Measurements from ENCODE around the gene GRIA3.
A peak's percentile ranks its signal among the peaks of the same experiment; 100 is the strongest.

GRIA3 gene

DNA sequence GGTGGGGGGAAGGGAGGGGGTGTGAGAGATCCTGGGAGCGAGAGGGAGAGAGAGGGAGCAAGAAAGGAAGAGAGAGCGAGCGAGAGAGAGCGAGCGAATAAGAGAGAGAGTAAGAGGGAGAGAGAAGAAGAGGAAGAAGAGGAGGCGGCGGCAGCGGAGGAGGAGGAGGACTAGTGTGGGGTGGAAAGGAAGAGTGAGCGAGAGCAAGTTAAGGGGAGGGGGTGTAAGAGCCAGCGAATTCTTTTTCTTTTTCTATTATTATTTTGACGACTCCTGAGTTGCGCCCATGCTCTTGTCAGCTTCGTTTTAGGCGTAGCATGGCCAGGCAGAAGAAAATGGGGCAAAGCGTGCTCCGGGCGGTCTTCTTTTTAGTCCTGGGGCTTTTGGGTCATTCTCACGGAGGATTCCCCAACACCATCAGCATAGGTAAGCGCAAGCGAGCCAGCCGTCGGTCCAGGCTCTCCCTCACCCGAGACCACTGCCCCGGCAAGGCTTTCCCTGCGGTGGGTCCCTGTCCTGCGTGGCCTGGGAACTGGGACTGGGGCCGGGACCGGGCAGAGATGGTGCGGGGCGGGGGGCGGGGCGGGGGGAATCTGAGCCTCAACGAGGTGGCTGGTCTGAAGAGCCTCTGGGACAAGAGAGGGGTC lies at the start of gene GRIA3:
GRIA3 (plus strand) TSS at position 60 of the 647 bp plus-strand sequence; CDS start at position 318, 258 bp downstream.
- peak; percentile 22 for DNase-seq

DNA sequence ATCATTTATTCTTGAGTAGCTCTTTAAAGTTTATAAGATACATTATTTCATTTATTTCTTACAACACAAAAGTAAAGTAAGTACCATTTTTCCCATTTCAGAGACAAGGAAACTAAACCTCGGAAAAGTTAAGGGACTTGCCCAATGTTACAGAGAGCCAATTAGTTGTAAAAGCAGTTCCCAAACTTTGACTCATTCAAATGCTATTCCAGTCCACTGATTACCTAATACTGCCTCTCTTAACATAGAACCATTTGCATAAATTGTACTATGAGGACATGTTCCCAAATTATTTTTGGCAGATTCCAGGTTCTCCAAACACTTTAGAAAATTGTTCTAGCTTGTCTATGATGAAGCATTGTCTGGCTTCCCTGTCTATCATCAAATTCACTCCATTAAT lies 45.6 kb upstream of the GRIA3 start:
- DNase-seq: no peak

DNA sequence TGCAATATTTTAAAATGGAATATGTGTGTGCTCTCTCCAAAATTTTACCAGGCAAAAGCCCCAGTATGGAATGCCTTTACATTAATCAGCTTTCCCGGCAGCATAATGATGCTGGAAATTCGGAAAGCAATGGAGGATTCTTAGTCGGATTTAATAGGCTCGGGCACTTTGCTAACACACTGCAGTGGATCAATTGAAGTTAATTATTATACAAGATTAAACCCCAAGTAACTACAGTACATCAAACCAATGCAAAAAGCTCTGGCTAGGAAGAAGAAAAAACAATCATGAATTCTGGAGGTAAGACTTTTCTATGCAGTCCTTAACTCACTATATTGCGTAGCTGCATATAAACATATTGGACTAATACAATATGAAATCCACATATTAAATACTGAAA lies 43.6 kb upstream of the GRIA3 start:
- no peak for DNase-seq

DNA sequence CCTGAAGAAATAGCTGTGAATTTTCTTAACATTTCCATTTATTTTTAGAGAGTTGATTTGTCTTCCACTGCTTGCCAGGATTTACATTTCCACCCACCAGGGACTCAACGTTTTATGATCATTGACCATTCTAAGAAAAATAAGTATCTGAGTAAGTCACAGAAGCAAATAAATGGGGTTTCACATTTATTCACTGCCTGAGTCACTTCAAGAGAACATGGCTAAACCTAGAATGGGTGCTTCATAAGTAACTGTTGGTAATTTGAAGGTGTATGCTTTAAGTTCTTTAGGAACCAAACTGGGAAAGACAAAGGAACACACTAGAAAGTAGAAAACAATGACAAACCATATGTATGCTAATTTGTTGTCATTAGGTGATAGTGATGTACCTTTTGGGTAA lies 43.2 kb upstream of the GRIA3 start:
- no peak for DNase-seq

DNA sequence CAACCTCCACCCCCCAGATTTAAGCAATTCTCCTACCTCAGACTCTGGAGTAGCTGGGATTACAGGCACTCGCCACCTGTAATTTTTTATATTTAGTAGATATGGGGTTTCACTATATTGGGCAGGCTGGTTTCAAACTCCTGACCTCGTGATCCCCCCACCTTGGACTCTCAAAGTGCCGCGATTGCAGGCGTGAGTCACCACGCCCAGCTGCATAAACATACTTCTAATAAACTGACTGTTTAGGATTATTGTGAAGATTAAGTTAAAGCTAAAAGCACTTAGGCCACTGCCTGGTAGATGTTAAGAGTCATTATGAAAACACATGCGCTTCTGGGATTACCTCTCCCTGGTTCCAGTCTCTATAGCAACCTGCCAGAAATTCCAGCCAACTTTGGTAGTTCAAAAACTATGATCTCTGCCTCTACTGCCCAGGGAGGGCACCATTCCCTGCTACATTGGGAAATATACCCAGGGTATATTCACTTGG lies 30.2 kb upstream of the GRIA3 start:
- no peak for DNase-seq

DNA sequence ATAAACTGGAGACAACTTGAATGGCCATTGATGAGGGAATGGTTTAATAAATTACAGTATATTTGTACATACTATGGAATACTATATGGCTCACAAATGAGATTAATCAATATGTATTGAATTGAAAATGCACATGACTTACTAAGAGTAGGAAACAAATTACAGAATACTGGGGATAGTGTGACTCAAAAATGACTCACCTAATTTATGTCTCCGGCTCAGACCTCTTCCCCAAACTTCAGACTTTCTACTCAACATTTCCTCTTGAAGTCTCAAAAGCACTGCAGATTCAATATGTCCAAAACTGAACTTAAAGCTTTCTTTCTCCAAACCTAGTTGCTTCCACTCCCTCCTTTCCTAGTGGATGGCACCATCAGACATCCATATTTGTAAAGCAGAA lies 28.8 kb upstream of the GRIA3 start:
- DNase-seq: no peak

DNA sequence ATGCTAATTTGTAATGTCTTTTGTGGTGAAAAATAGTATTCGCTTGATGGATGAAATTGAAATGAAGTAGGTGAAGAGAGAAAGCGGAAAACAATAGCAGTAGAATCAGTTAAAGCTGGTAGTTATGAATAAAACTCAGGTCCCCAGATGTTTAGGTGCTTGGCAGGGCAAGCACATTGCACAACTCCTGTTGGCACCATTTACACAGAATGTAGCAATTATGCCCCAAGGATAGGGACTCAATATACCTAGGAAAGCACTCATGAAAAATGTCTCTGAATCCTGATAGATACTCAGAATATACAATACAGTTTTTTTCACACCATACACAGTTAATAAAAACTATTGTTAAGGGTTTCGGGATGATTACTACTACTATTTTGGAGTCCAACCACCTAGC lies 26.5 kb upstream of the GRIA3 start:
- no peak for DNase-seq

DNA sequence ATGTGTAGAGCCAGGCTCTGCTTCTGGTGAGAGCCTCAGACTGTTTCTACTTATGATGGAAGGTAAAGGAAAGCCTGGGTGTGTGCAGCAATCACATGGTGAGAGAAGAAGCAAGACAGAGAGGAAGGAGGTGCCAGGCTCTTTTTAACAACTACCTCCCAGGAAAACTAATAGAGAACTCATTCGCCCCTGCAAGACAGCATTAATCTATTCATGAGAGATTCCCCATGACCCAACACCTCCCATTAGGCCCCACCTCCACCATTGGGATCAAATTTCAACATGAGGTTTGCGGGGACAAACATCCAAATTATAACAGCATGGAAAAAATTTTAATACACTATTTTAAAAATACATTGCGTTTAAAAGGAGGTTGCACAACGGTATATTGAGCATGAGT lies 24.7 kb upstream of the GRIA3 start:
- no peak for DNase-seq

DNA sequence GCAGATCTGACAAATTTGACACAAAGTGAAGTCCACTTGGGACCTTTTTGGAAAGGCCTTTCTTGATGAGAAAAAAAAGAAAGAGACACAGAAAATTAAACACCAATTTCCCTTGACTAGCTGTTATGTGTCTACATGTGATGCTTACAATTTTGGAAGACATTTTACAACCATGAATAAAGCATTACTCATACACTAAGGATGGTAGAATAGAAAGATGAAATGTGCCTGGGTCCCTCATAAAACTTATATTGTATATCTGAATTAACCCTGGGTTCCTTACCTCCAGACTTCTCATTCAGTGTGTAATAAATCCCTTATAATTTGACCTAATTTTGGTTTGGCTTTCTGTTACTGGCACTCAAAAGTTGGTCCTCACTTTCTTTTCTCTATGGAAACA lies 16.5 kb upstream of the GRIA3 start:
- no peak for DNase-seq

DNA sequence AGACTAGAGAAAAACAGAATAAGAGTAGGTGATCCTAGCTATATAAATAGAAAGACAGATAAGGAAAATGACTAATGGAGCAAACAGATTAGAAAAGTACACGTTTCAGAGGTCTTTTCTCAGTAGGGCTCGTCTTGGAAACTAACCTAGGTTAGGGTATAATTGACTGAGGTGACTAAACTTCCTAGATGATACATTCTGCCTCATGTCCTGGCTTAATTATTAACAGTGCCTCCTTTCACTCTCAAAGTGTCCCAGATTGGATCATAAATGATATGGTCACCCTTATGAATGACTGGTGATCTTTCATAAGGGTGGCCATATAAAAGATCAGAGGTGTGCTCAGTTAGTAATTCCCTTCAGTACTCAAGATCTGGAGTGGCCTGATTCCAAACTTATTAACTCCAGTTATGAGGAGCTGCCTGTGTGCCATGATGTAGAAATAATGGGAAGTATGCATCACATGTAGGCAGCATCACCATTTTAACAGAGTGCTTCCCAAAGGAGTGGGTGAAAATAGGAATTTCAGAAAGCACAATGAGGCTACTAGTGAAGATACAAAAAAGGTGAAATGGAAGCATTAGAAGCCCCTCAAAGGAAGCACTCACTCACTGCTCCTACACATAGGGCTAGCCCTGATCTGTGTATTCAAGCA lies 14.7 kb upstream of the GRIA3 start:
- no peak for DNase-seq

DNA sequence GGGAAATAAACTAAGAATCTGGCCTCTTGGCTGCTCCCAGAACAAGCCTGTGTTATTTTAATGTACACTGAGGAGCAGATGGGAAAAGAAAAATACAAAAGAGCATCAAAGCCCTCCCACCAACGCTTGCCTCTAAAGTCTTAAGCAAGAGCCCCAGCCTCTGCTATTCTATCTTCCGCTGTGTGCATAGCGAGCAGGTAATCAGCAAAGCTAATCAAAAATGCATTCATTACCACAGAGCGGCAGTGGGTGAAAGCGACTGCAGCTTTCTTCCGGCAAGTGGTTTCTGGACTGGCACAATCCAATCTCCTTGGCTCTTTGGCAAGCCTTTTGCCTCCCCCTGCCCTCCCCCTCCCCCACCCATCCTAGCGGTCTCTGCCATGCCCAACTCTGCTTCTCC lies 13.5 kb upstream of the GRIA3 start:
- no peak for DNase-seq

DNA sequence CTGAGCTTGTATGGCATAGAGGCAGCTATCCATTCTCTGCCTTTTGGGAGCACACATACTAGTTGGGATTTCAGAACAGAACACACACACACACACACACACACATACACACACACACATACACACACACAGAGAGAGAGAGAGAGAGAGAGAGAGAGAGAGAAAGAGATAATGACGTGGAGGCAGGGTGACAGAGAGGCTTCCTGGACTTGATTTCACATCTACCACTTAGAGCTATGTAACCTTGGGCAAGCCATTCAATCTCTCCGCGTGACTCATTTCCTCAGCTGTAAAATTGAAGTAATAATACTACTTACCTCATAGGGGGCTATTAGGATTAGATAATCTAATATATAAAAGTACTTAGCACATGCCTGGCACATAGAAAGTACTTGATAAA lies 12.3 kb upstream of the GRIA3 start:
- DNase-seq: no peak

DNA sequence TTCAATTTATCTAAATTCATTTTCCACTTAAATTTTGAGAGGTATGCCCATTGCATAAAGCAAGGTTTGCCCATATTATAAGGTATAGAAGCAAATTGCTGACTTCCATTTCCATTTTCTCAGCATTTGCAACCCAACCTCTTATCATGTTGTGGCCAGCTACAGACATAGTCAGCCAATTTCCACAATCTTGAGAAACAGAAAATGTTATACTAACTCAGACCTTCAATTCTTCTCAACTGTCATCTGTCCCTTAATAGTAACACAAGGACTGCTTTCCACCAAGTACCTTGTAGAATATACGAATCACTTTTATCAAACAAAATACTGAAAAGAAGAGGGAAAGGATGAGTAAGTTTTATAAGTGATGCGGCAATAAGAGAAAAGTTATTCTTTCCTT lies 11.2 kb upstream of the GRIA3 start:
- DNase-seq: no peak

DNA sequence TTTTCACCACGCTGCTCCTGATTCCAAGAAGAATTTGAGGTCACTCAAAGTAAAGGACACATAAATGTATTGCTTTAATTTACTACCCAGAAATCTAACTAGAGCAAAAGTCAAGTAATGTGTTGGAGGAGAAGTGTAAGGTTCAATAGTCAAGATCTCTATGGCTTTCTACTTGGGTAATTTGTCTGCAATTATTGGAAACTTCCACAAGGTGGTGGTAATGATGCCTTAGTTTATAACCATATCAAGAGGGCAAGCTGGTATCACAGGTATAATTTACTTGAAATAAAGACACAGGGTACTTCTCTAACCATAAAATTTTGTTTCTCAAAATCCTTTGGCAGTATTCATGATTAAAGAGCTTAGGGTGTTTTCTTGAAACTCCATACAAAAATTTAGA lies 10.2 kb upstream of the GRIA3 start:
- no peak for DNase-seq

DNA sequence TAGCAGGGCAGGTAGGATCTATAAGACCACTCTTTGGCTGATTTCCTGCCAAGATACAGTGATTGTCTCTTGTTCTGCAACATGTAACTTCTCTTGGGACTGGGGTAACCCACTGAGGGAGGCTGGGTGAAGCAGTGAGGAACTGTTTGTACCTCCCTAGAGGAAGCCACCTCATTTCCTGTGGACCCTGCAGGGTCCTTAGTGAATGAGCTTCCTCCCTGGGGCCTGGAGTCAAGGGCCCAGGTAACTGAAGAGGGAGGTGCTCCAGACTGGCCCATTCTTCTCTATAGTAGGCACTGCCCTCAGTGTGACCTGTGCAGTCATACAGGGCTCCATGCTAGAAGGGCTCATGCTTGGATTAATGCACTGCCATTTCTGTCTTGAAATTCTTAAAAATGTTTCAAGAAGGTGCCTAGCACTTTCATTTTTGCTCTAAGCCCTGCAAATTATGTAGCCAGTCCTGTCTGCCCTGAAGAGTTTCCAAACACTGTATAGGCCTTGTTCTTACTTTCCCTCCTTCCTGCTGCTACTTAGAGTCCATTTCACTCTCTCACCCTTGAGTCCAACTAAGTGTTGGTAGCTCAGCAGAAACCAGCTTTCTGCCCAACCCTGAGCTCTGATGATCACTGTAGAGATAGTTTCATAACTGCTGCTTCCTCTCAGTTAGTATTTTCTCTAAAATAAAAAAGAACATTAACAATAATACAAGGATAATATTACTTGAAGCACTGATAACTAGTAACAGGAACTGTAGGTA lies 8.5 kb upstream of the GRIA3 start:
- no peak for DNase-seq

DNA sequence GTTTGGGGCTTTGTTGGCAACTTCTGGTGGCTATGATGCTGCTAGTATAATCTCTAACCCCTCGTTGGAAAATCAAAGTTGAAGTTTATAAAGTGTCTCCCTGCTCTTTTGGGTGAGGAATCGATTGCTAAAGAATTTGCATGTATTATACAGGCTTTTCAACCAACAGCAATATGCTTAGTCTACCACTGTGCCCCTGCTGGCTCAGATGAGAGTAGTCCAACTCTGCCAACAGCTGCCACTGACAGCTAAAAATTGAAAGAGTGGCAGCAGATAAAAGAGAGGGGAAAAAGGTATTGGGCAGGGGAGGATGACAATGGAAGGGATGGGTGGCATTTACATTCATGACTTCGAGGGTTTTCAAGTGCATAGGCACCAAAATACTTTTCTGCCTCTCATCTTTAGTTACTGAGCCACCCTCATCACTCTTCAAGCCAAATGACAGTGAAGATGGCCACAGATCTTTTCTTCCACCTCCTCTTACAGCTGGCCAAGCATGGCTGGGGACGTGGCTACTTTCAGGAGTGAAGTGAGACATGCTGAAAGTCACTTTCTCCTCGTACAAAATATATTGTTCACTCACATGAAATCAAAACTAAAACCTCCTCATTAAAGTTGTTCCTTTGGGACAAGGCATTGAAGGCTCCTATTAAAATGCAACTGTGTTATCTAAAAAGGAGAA lies 2.7 kb upstream of the GRIA3 start:
- DNase-seq: no peak

DNA sequence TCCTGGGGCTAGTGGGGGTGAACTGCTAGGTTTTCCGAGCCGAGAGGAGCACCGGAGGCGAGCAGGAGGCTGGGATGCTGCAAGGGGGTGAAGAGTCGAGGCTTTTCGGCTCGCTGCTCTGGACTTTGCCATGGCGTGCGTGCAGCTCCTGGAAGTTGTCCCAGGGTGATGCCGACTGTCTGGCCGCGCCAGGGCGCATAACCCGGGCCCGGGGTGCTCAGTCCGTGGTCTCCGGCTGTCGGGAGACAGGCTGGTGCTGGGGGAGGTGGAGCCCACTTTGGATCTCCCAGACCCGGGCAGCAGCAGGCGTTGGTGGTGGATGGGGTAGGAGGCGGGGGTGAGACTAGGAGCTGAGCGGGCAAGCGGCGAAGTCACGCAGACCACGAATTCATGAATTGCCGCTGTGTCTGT lies 793 bp downstream of the GRIA3 start:
- DNase-seq: peak; percentile 19

DNA sequence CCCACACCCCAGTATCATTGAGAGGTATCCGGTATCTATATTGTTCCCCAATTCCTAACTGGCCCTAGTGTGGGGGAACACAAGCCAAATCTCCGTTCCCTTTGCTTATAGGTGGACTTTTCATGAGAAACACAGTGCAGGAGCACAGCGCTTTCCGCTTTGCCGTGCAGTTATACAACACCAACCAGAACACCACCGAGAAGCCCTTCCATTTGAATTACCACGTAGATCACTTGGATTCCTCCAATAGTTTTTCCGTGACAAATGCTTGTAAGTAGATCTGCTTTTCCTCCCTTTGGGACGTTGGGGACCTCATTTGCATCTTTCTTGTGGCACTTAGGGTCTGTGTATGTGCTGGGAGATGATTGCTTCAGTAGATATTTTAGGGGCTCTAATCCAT lies 1.6 kb downstream of the GRIA3 start:
- no peak for DNase-seq

DNA sequence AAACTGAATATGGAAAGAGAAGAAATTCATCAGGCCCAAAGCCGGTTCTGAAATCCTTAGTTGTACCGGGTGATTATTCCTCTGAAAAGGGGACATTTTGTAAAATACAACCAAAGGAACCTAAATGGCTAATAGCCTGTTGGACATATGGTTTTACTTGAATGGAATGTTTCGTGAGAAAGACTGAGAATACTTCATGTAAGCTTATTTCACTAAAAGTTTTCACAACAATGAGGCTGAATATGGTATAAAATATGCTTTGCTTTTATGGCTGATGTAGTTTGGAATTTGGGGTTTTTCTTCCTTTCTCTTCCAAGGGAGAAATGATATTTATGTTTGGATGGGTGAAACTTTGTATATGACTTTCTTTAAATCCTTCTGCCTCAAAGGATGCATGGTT lies 2.7 kb downstream of the GRIA3 start:
- DNase-seq: no peak

DNA sequence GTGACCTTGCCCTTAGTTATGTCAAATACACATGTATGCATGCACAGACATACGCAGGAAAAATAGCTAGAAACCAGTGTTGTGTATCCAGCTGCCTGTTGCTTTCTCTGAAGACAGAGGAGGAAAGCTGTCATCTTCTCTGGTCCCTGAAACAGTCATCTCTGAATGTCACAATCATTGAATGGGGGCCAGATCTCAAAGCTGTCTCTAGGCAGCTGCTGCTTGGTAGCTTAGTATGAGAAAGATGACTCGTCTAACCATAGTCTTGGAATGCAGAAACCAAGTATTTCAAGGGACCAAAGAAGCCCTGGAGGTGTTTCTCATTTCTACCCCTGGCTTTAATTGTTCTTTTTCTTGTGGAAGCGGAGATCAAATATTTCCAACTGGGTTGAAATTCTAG lies 4.0 kb downstream of the GRIA3 start:
- no peak for DNase-seq

DNA sequence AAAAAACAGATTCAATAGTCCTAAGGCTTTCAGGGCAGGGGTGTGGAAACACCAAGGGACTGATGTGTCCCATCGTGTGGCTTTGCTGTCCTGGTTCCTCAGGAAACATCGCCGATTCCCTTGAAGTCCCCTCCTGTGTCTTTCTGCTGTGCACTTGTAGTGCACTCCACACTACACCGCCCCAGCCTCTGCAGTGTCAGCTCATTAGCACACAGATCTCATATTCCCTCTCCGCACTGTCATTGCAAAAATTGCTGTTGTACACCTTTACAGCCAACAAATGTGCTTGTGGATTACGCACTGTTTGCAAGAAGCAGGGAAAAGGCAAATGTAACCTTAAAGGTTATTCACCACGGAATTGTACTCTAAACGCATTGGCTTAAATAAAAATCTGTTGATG lies 5.3 kb downstream of the GRIA3 start:
- no peak for DNase-seq

DNA sequence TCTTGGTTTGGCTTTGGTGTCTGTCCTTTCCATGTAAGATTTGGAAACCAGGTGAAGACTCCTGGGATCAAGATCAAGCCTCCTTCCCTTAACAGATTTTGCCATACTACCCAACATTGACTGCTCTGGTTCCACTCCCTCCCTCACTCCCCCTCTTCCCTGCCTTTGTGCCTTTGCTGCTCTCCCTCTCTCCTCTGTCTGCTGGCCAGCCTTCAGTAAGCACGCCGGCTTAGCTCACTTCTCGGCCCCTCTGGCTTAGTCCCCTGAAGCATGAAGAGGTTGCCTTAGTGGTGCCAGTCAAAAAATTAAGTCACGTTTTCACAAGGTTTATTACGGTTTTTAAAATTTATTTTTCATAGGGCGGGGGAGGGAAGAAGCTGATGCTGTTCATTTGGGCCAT lies 6.0 kb downstream of the GRIA3 start:
- DNase-seq: no peak

DNA sequence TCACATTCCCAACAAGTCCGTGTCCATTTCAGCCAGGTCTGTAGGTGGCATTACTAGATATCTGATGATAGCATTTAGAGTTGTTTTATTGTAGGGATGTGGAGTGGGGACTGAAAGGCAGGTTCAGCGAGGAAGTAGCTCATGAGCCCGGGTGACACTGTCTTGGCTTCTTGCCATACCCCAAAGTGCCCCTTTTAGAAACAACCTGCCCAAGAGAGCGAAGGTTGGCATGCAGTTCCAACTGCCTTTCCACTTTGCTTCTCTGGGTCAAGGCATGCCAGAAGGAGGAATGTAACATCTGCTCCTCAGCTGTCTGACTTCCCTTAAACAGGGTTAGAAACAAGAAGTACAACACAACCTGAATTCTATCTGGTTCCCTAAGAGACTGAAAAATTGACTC lies 9.0 kb downstream of the GRIA3 start:
- no peak for DNase-seq

DNA sequence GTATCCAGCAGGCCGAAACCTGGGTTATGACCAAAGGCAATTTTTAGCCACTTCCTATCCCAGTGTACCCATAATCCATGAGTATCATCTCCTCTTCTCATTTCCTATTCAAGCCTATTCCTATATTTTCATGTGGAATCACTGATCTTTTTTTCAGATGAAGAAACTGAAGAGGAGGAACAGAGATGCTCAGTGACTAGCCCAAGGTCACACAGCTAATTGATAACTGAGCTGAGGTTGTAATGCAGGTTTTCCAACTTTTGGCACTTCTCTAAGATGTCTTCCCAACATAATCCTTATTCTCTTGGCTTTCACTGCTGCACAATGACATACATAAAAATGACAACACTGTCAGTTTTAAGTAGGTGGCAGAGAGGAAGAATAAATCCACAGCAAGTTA lies 15.3 kb downstream of the GRIA3 start:
- DNase-seq: no peak
